GM10266 (cell line): Measurements from ENCODE around the gene RHO.

ENCODE experiments used
- DNase-seq: peaks from one replicate; pipeline ENCODE4 v3.0.0; 2012; ENCODE audit errors: extremely low spot score
- CTCF ChIP-seq: IDR thresholded peaks from 2 replicates; pipeline ENCODE4 v1.5.1; 2012; ENCODE audit warnings: mild to moderate bottlenecking, low read depth; ENCODE audit not compliant: control insufficient read depth, insufficient read depth; ENCODE audit errors: missing control alignments

RHO gene

GRCh38 chr3:129563332-129563731, 34.9 kb downstream of the RHO start:
- no peak for DNase-seq
- no peak for TF ChIP-seq CTCF

DNA sequence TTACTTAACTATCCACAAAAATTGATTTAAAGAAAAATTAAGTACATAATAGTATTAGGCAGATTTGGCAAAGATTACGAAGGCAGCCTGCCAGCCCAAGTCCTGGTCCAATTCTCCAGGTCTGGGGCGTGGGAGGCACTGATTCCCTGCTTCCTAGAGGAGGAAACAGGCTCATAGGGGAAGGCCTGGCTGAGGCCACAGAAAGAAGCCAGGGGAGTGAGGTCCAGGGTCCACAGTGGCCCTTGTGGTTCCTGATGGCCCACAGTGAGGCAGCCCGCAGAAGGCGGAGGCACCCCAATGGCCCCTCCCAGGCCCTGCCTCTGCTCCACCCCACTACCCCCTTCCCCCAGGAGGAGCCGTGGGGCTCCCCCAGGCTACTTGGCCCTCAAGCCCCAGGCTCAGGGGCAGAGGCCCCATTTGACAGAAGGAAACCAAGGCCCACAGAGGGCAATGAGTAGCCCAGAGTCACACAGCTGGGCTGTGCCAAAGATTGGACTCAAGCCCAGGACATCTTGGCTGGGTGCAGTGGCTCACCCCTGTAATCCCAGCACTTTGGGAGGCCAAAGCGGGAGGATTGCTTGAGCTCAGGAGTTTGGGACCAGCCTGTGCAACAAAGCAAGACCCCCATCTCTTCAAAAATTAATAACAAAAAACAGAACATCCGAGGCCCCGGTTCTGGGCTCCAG, 35.6 kb downstream of the RHO start:
- DNase-seq, result no peak
- no peak for TF ChIP-seq CTCF

DNA sequence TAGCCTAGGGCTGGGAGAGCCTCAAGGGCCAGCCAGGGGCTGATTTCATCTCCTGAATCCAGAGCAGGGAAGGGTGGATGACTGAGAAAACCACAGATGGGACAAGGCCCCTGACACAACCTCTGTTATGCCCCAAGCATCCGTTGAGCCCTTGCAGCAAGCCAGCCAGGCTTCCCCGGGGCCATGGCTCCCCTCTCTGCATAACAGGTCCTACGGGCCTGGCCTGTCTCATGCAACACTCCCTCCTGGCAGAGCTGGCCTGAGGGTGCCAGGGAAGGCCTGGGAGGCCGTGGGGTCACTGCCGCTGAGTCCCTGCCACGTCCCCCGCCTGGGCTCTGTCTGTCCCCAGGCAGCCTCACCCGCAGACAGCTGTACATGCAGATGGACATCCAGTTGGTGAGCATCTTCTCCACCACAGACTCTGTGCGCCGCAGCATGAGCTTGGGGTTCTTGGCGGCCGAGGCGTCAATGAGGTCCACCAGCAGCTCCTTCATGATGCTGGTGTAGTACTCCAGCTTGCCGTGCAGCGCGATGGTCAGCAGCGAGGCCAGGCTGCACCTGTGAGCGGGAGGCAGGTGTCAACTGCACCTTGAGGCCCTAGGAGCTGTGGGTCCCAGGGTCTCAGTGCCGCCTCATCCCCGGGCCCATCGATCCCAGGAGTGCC, 36.7 kb downstream of the RHO start:
- no peak for DNase-seq
- TF ChIP-seq CTCF, result no peak

- no peak for DNase-seq
- no peak for TF ChIP-seq CTCF
Measured at GRCh38 chr3:129565902-129566301, 37.5 kb downstream of the RHO start.

- TF ChIP-seq CTCF, result no peak
Measured at GRCh38 chr3:129567176-129567705, 38.8 kb downstream of the RHO start.

DNA sequence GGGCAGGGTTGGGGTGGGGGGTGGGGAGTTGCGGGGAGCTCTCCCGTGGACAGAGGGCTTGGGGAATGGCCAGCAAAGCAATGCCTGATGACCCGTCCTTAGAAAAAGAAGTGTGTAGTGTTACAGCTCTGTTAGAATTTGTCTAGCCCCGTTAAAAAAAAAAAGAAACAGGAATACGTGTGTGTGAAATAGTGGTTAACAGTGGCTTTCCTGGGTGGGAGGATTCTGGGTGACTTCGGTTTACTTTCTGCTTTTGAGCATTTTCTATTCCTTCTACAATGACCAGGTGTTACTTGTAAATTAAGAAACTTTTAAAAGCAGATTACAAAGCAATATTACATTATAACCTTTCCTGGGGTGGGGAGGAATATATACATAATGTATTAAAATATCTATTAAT, 39.5 kb downstream of the RHO start:
- no peak for DNase-seq

More at GRCh38 chr3:129567176-129567705, 38.8 kb downstream of the RHO start:
- DNase-seq, result no peak

More for the DNA sequence above, 39.5 kb downstream of the RHO start:
- TF ChIP-seq CTCF, result no peak
